ENCODE data around the gene CTNND2. TPM values are rescaled to one million over a fixed set of nuclear protein-coding genes. Genes with fewer than 3 reads are reported as not detected.
A peak's percentile ranks its signal among the peaks of the same experiment; 100 is the strongest.

The CTNND2 gene
- 0.58 and 1.6 TPM in 2 replicates for total RNA-seq (2014; rRNA removed; shearing (Covaris generic))

- peak; percentile 68 for DNase-seq (ENCODE audit: low spot score)
Observed at GRCh38 chr5:11904265-11904906, at the start of gene CTNND2. CTNND2 (minus strand) TSS chr5:11904446; CDS start chr5:11903853, 593 bp downstream.

- no peak for DNase-seq (ENCODE audit: low spot score)
Observed at GRCh38 chr5:11946317-11946716, 42.1 kb upstream of the CTNND2 start.

GRCh38 chr5:11941566-11941965, 37.3 kb upstream of the CTNND2 start:
- DNase-seq (ENCODE audit: low spot score) = no peak

GRCh38 chr5:11931638-11932037, 27.4 kb upstream of the CTNND2 start:
- no peak for DNase-seq (ENCODE audit: low spot score)

GRCh38 chr5:11928909-11929308, 24.7 kb upstream of the CTNND2 start:
- DNase-seq (ENCODE audit: low spot score) = no peak

- no peak for DNase-seq (ENCODE audit: low spot score)
Observed at GRCh38 chr5:11925701-11926100, 21.5 kb upstream of the CTNND2 start.

GRCh38 chr5:11922394-11922793, 18.1 kb upstream of the CTNND2 start:
- DNase-seq (ENCODE audit: low spot score) = no peak

- no peak for DNase-seq (ENCODE audit: low spot score)
Observed at GRCh38 chr5:11918463-11919045, 14.3 kb upstream of the CTNND2 start.

GRCh38 chr5:11909471-11909870, 5.2 kb upstream of the CTNND2 start:
- no peak for DNase-seq (ENCODE audit: low spot score)

- DNase-seq (ENCODE audit: low spot score) = no peak
Observed at GRCh38 chr5:11906497-11906896, 2.3 kb upstream of the CTNND2 start.

GRCh38 chr5:11905206-11905605, 960 bp upstream of the CTNND2 start:
- DNase-seq (ENCODE audit: low spot score) = no peak

- DNase-seq (ENCODE audit: low spot score) = no peak
Observed at GRCh38 chr5:11903614-11904264, 507 bp downstream of the CTNND2 start.

GRCh38 chr5:11903121-11903613, 1.1 kb downstream of the CTNND2 start:
- no peak for DNase-seq (ENCODE audit: low spot score)

GRCh38 chr5:11902201-11902619, 2.0 kb downstream of the CTNND2 start:
- DNase-seq (ENCODE audit: low spot score) = no peak

GRCh38 chr5:11898787-11899186, 5.5 kb downstream of the CTNND2 start:
- DNase-seq (ENCODE audit: low spot score) = no peak

GRCh38 chr5:11897781-11898180, 6.5 kb downstream of the CTNND2 start:
- no peak for DNase-seq (ENCODE audit: low spot score)

- no peak for DNase-seq (ENCODE audit: low spot score)
Observed at GRCh38 chr5:11894992-11895391, 9.3 kb downstream of the CTNND2 start.

- DNase-seq (ENCODE audit: low spot score) = no peak
Observed at GRCh38 chr5:11892832-11893231, 11.4 kb downstream of the CTNND2 start.

GRCh38 chr5:11890777-11891176, 13.5 kb downstream of the CTNND2 start:
- no peak for DNase-seq (ENCODE audit: low spot score)

GRCh38 chr5:11888221-11888620, 16.0 kb downstream of the CTNND2 start:
- no peak for DNase-seq (ENCODE audit: low spot score)

- peak; percentile 15 for DNase-seq (ENCODE audit: low spot score)
Observed at GRCh38 chr5:11878814-11879213, 25.4 kb downstream of the CTNND2 start.

GRCh38 chr5:11873587-11873986, 30.7 kb downstream of the CTNND2 start:
- DNase-seq (ENCODE audit: low spot score) = no peak

- no peak for DNase-seq (ENCODE audit: low spot score)
Observed at GRCh38 chr5:11869203-11869602, 35.0 kb downstream of the CTNND2 start.

Measured in H4 (cell line).